ENCODE data around the gene RABEP2.

The RABEP2 gene

DNA sequence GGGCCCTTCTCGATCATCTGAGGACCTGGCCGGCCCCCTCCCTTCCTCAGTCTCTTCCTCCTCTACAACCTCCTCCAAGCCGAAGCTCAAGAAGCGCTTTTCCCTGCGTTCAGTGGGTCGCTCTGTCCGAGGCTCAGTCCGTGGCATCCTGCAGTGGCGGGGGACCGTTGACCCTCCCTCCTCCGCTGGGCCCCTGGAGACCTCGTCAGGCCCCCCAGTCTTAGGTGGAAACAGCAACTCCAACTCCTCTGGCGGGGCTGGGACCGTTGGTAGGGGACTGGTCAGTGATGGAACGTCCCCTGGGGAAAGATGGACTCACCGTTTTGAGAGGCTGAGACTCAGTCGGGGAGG, 58.6 kb downstream of the RABEP2 start:
- no peak overlapping the region for H3K4me3 ChIP-seq (ENCODE audit: low read length)

DNA sequence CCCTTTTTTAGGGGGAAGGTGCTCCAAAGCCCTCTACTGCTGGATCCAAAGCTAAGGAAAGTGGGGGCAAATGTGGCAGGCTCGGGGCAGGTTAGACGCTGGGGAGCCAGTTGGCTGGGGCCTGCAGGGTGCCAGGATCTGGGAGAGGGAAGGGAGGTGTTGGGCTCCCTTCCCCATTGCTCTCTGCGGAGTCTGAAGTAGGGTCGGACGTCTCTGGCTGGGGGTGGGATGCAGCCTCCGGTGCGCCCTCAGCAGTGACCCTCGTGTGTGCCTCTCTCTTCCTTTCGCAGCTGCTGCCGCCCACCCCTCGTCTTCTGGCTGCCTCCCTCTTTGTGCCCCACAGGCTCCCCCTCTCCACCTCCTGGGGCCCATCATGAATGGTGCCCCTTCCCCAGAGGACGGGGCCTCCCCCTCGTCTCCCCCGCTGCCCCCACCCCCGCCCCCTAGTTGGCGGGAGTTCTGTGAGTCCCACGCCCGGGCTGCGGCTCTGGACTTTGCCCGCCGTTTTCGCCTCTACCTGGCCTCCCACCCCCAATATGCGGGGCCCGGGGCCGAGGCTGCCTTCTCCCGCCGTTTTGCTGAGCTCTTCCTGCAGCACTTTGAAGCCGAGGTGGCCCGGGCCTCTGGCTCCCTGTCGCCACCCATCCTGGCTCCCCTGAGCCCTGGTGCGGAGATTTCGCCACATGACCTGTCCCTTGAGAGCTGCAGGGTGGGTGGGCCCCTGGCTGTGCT, 59.1 kb downstream of the RABEP2 start:
- DNase-seq (ENCODE audit: low read depth, low spot score) = no peak
- no peak overlapping the region for H3K4me3 ChIP-seq (ENCODE audit: low read length)

More for the DNA sequence above, 58.6 kb downstream of the RABEP2 start:
- DNase-seq (ENCODE audit: low read depth, low spot score) = no peak

DNA sequence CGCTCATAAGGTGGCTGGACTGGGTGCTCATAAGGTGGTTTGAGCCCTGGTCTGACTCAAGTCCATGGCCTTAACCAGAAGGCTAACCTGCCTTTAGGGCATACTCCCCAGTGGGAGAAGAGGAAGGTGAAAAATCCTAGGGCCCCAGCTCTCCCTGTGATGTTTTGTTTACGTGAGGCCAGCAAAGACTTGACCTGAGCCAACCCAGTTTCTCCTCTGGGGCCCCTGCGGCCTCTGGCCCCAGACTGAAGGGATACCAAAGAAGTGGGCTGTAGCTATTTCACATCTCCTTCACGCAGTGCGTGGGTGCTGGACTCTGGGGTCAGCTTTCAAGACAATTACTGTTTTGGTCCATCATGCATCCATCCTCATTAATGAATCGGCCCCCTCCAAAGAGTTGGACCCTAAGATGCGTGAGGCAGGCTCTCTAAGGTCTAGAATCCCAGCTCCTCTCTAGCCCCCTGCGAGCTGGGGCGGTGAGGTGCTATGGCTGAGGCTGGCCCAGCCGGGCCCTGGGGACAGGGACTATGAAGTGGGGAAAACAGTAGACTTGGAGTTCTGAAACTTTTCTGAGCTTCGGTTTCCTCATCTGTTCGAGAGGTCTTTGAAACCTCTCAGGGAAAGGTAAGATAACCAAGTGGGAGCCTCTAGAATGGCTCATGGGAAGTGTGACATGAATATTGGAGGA, 59.9 kb downstream of the RABEP2 start:
- no peak for DNase-seq (ENCODE audit: low read depth, low spot score)
- H3K4me3 ChIP-seq (ENCODE audit: low read length) = peak overlapping the region; percentile 94

DNA sequence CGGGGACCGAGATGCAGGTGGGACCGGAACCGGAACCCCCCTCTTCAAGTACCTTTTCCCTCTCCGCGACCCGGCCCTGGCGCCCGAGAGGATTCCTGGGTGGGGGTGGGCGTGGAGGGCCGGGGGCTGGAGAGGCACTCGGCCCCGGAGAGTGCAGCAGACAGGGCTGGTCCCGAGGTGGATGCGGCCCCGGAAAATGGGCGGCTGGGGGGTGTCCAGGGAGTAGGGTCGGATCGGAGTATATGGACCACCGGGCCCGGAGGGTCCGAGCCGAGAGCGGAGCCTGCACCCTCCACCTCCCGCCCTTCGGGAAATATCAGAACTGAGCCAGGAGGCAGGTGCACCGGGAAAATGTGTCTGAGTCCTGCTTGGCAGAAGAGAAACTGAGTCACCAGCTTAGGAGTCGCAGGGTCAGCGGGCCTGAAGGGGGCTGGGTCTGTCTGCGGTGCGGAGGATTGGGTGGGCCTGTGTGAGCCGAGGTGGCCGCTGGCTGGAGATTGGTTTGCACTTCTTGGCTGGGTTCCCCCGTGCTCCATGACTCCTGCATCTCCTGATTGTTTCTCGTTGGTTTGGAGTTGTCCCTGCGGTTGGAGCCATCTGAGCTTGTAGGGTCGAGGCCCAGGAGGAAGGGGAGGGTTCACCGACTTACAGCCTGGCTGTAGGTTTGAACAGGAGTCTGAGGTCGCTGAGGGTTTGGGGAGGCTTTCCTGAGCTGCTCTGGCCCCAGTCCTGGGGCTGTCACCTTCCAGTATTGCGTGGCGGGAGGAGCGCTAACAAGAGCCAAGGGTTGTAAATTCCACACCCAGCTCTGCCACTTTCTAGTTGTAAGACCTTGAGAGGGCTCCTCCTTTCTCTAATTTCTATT, 60.9 kb downstream of the RABEP2 start:
- no peak for DNase-seq (ENCODE audit: low read depth, low spot score)

DNA sequence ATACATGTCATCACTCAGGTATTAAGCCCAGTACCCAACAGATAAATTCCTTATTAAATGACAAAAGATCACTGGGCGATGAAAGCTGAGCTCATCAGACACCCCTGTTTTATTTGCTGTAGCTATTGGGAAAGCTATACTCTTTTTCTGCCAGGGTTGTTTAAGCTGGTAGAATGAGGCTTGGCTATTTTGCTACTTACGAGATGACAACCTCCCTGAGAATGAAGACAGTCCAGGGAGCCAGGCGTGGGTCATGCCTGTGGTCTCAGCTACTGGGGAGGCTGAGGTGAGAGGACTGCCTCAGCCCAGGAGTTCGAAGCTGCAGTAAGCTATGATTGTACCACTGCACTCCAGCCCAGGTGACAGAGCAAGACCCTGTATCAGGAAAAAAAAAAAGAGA, 65.7 kb downstream of the RABEP2 start:
- DNase-seq (ENCODE audit: low read depth, low spot score) = no peak
- no peak overlapping the region for H3K4me3 ChIP-seq (ENCODE audit: low read length)

More for the DNA sequence above, 60.9 kb downstream of the RABEP2 start:
- H3K4me3 ChIP-seq (ENCODE audit: low read length) = peak overlapping the region; percentile 94

DNA sequence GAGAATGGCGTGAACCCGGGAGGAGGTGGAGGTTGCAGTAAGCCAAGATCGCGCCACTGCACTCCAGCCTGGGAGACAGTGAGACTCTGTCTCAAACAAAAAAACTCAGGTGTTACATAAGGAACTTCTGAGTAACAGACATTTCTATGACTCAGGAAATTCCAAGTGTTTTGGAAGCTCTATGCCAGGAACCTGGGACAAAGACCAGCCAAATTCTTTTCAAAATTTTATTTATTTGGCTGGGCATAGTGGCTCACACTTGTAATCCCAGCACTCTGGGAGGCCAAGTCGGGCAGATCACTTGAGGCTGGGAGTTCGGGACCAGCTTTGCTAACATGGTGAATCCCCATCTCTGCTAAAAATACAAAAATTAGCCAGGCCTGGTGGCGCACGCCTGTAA, 66.6 kb downstream of the RABEP2 start:
- no peak for DNase-seq (ENCODE audit: low read depth, low spot score)
- no peak overlapping the region for H3K4me3 ChIP-seq (ENCODE audit: low read length)

Data from Jurkat, Clone E6-1 (cell line).